ENCODE results near the gene HMGCS2. TPM values are rescaled to one million over a fixed set of nuclear protein-coding genes. Genes with fewer than 3 reads are reported as not detected.

Gene HMGCS2
- total and polyA plus RNA-seq, 10 of the 15 experiments (the other 5 are each of a cell fraction or from before 2014, with no cell fraction given), result 0.49 TPM; not detected in 9

- in situ Hi-C loops (cut with MboI), result no loop called here
- FAIRE-seq (no peak), ATAC-seq (no peak)
These were observed 24.1 kb downstream of the HMGCS2 start for GRCh38 chr1:119744598-119744942.

GRCh38 chr1:119743776-119744597 lies 24.7 kb downstream of the HMGCS2 start:
- intact Hi-C loops (cut with micrococcal nuclease; ENCODE audit: unreplicated experiment) (loop anchor here (5.0 kb wide), 2 partner anchors 67 to 132 kb away; no protein-coding TSS in a partner anchor), in situ Hi-C loops (cut with MboI) (no loop called here)
- ChIA-PET SMC1A (ENCODE audit: uncharacterized antibody, unreplicated experiment) (no interaction called here), POLR2A (no interaction called here), CTCF (interaction anchor here (0.7 to 2.5 kb wide), 22 partner anchors 8 to 371 kb away, joined by 3 to 13 read pairs (median 3); partner anchors contain the start of gene HMGCS2), RAD21 (ENCODE audit: unreplicated experiment) (interaction anchor here (0.6 kb wide), 1 partner anchor 132 kb away, joined by 3 read pairs; no protein-coding TSS in a partner anchor)
- no peak overlapping the region for H3K4me2 ChIP-seq (ENCODE audit: control insufficient read depth, insufficient read depth)
- BruUV-seq (replicated peaks), result no TSS peak
- H3K4me3 ChIP-seq, result no peak overlapping the region
- H2AFZ ChIP-seq (ENCODE audit: control insufficient read depth, low read depth, low read length), result no peak overlapping the region
- ATAC-seq, result peak; percentile 92
- H3K79me2 ChIP-seq (ENCODE audit: control insufficient read depth, insufficient read depth, low read length), result no peaks in the 10 kb centered on the region
- H3K27ac ChIP-seq (ENCODE audit: control insufficient read depth, insufficient read depth), result no peak overlapping the region
- no peaks in the 10 kb centered on the region for H3K36me3 ChIP-seq (ENCODE audit: control insufficient read depth in 2 of 2, insufficient read depth in 2 of 2, low read length in 1 of 2)
- H3K4me1 ChIP-seq (ENCODE audit: control insufficient read depth, insufficient read depth, low read length), result no peaks in the 10 kb centered on the region
- no peaks in the 10 kb centered on the region for H3K9me3 ChIP-seq (replicated peaks; ENCODE audit: control insufficient read depth, insufficient read depth, low read length)
- 11% methylated on average over 17 of the region's 17 CpGs for WGBS (ENCODE audit: insufficient coverage, insufficient replicate concordance, low lambda C conversion rate, missing lambda C conversion rate)
- no peaks in the 10 kb centered on the region for H4K20me1 ChIP-seq (ENCODE audit: control insufficient read depth, insufficient read depth)
- no peak overlapping the region for H3K9ac ChIP-seq (ENCODE audit: control insufficient read depth, insufficient read depth, low read length)
- H3K27me3 ChIP-seq (replicated peaks in 1 of 2; ENCODE audit: control insufficient read depth in 2 of 2, insufficient read depth in 2 of 2, low read length in 1 of 2), result no peaks in the 10 kb centered on the region; a peak in 1 of 4 replicates
- DNase-seq (ENCODE audit: low read depth, low spot score), result peak; percentile 3
- peak; percentile 80 for FAIRE-seq
- TF ChIP-seq SMC3 (IDR thresholded peaks at IDR 0.05; ENCODE audit: borderline replicate concordance, low read length) (peak; percentile 42; the same call in 1 of the 2 replicates), RB1 (IDR thresholded peaks at IDR 0.05; ENCODE audit: borderline replicate concordance) (0 out of 2 replicates have a peak, but pooled peaks have one; percentile 42), HDGF (IDR thresholded peaks at IDR 0.05) (no peak), RAD21 (IDR thresholded peaks at IDR 0.05; ENCODE audit: insufficient read depth, low read depth, low read length) (peak; percentile 74), CBFB (IDR thresholded peaks at IDR 0.05; ENCODE audit: low read depth) (peak; percentile 34; the same call in 1 of the 2 replicates), SUZ12 (IDR thresholded peaks at IDR 0.05; ENCODE audit: unreplicated experiment) (no peak), CHD2 (IDR thresholded peaks at IDR 0.05; ENCODE audit: borderline replicate concordance, low read depth, low read length) (no peak), CREB1 (IDR thresholded peaks at IDR 0.05; ENCODE audit: low read depth) (0 out of 2 replicates have a peak, but pooled peaks have one; percentile 28), EP300 (IDR thresholded peaks at IDR 0.05; ENCODE audit: borderline replicate concordance in 1 of 2, control insufficient read depth in 1 of 2, low read depth in 2 of 2, low read length in 2 of 2) (no peak), NR2C2 (IDR thresholded peaks at IDR 0.05; ENCODE audit: borderline replicate concordance, control insufficient read depth, insufficient read length, low read depth) (no peak)
- TF ChIP-seq, protein P1, sequence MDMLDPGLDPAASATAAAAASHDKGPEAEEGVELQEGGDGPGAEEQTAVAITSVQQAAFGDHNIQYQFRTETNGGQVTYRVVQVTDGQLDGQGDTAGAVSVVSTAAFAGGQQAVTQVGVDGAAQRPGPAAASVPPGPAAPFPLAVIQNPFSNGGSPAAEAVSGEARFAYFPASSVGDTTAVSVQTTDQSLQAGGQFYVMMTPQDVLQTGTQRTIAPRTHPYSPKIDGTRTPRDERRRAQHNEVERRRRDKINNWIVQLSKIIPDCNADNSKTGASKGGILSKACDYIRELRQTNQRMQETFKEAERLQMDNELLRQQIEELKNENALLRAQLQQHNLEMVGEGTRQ (IDR thresholded peaks at IDR 0.05; ENCODE audit: borderline replicate concordance, low read depth, low read length), result no peak
- TF ChIP-seq, protein P2, sequence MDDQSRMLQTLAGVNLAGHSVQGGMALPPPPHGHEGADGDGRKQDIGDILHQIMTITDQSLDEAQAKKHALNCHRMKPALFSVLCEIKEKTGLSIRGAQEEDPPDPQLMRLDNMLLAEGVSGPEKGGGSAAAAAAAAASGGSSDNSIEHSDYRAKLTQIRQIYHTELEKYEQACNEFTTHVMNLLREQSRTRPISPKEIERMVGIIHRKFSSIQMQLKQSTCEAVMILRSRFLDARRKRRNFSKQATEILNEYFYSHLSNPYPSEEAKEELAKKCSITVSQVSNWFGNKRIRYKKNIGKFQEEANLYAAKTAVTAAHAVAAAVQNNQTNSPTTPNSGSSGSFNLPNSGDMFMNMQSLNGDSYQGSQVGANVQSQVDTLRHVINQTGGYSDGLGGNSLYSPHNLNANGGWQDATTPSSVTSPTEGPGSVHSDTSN (IDR thresholded peaks at IDR 0.05; ENCODE audit: insufficient replicate concordance, low read depth, low read length), result no peak

More at GRCh38 chr1:119744598-119744942, 24.1 kb downstream of the HMGCS2 start:
- Histone ChIP-seq H3K4me2 (ENCODE audit: control insufficient read depth, insufficient read depth) (no peak overlapping the region), H3K9me3 (replicated peaks; ENCODE audit: control insufficient read depth, insufficient read depth, low read length) (no peaks in the 10 kb centered on the region), H4K20me1 (ENCODE audit: control insufficient read depth, insufficient read depth) (no peaks in the 10 kb centered on the region), H3K27me3 (replicated peaks in 1 of 2; ENCODE audit: control insufficient read depth in 2 of 2, insufficient read depth in 2 of 2, low read length in 1 of 2) (peaks cover 0 to 2% of the 10 kb centered on the region in 2 experiments; a peak in 2 of 4 replicates), H3K27ac (ENCODE audit: control insufficient read depth, insufficient read depth) (no peak overlapping the region), H3K4me1 (ENCODE audit: control insufficient read depth, insufficient read depth, low read length) (no peaks in the 10 kb centered on the region), H3K79me2 (ENCODE audit: control insufficient read depth, insufficient read depth, low read length) (no peaks in the 10 kb centered on the region), H3K9ac (ENCODE audit: control insufficient read depth, insufficient read depth, low read length) (no peak overlapping the region), H3K36me3 (ENCODE audit: control insufficient read depth in 2 of 2, insufficient read depth in 2 of 2, low read length in 1 of 2) (no peaks in the 10 kb centered on the region), H2AFZ (ENCODE audit: control insufficient read depth, low read depth, low read length) (no peak overlapping the region), H3K4me3 (no peak overlapping the region)
- SMC1A ChIA-PET (ENCODE audit: uncharacterized antibody, unreplicated experiment), result interaction anchor here (0.9 kb wide), 1 partner anchor 65 kb away, joined by 4 read pairs; no protein-coding TSS in a partner anchor
- WGBS (ENCODE audit: insufficient coverage, insufficient replicate concordance, low lambda C conversion rate, missing lambda C conversion rate), result 89% methylated on average over 1 of the region's 1 CpG
- intact Hi-C loops (cut with micrococcal nuclease; ENCODE audit: unreplicated experiment), result loop anchor here (5.0 kb wide), 2 partner anchors 67 to 132 kb away; no protein-coding TSS in a partner anchor
- DNase-seq (ENCODE audit: low read depth, low spot score), result no peak
- no TSS peak for BruUV-seq (replicated peaks)
- RAD21 ChIA-PET (ENCODE audit: unreplicated experiment), result no interaction called here
- CTCF ChIA-PET, result interaction anchor here (0.8 to 2.5 kb wide), 13 partner anchors 9 to 224 kb away, joined by 3 to 13 read pairs (median 4); partner anchors contain the start of gene HMGCS2
- POLR2A ChIA-PET, result no interaction called here
- TF ChIP-seq TCF7 (IDR thresholded peaks at IDR 0.05; ENCODE audit: borderline replicate concordance) (no peak), CHD2 (IDR thresholded peaks at IDR 0.05; ENCODE audit: borderline replicate concordance, low read depth, low read length) (no peak), GABPA (IDR thresholded peaks at IDR 0.05; ENCODE audit: low read depth) (no peak)
